Erythroblast (primary cell): ENCODE data around the gene CCNL1.

Experiments used
- GATA1 ChIP-seq: IDR thresholded peaks from 2 replicates; pipeline ENCODE4 v1.6.1; 2011; ENCODE audit warnings: low read depth, mild to moderate bottlenecking, control low read depth, low read length, moderate library complexity
- POLR2A ChIP-seq: IDR thresholded peaks from 2 replicates; pipeline ENCODE4 v1.6.1; 2011; ENCODE audit warnings: mild to moderate bottlenecking, low read length

- TF ChIP-seq POLR2A (no peak), GATA1 (no peak)
Measured at GRCh38 chr3:157188391-157188790, 28.4 kb upstream of the CCNL1 start.
